Ammon's horn (tissue), 1 donor: ENCODE results near the gene CEP19.

Experiments used
- DNase-seq: peaks from one replicate; pipeline ENCODE4 v3.0.0-alpha.2; 2016; ENCODE audit warnings: low spot score

The CEP19 gene

DNA sequence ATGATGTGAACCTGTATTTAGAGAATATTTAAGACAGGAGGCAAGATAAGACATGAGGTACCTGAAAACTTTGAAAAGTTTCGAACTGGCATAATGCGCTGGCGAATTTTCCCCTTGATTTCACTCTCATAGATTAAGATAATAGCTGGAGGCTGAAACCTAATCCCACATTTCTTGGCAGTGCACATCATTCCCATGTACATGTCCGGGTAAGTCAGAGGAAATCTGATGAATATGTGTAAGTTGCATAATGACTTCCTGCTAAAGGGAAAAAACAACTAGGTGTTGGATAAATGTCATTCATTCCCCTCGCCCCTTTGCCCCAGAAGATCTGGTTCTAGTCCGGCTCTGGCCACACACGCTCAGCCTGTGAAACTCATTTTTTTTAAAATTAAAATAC is 3.6 kb downstream of the CEP19 start:
- DNase-seq = no peak

DNA sequence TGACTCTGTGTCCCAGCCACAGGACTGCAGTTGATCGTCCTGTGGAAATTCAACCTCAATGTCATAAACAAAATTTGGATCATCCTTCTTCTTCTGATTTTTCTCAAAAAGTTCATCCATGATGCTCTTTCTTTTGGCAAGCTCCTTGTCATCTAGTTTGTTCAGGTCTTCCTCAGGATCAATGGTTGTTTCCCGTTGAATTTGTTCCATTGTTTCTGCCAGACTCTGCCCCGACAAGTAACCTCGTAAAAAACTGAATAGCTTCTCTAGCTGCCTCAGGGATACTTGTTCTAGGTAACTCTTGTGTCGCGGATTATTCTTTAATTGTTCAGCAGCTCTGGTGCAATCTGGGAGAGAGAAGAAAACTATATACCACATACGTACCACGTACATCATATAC is 4.5 kb downstream of the CEP19 start:
- no peak for DNase-seq

DNA sequence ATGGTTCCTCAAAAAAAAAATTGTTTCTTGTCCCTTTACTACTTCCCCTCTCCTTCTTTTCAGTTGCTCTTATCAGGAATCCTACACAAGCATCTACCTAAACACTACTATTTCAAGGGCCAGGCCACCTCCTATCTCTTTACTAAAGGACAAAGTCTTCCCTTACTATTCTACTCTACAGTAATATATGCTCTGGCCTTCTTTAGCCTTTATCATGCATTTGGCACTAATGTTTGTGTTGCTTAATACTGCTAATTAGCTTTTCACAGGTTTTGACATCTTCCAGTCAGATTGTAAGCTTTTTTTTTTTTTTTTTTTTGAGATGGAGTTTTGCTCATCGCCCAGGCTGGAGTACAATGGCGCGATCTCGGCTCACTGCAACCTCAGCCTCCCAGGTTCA is 5.3 kb downstream of the CEP19 start:
- DNase-seq = no peak

DNA sequence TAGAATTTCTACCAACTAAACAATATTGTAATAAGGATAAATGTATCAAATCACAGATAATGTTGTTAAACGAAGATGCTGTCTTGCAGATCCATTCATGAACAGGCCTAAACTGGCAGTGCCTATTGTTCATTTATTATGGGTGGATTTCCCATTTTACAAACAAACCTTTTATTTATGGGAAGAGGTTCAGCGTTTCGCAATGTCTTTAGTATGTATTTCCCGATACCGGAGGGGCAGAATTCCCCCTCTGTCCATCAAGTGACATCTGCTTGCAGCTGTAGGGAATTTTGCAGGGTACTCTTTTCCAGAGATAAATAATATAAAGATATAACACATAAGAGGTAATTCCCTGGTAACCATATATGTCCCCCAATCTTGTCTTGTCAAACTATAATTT is 5.7 kb downstream of the CEP19 start:
- DNase-seq = no peak

DNA sequence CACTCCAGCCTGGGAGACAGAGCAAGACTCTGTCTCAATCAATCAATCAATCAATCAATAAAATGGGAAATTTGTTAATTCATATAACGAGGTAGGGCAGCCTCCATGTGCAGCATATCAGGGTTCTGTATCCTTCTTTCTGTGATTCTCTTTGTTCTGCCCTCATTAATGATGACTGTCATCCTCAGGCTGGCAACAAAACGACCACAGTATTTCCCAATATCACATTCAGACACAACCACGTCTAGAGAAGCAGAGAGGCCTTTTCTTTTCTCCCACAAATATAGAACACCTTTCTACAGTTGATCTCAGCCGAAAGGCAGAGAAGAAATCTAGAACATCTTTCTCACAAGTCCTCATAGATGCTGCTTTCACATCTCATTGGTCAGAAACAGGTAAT is 11.2 kb downstream of the CEP19 start:
- DNase-seq = no peak

DNA sequence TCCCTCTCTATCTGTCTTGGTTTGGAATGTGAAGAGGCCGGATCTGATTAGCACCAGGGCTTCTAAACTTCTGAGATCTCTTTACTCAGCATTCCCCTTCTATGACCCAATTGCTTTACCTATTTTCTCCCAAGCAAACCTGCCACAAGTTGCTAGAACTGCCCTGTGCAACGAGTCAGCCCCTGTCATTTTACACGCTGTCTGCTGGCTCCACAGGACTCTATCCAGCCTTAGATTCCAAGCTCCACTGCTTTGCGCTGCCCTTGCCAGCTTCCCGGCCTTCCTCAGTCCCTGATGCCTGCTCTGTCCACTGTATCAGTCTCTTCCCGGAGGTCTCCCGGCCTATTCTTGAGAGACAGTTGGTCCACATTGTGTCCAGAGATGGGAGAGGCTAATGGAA is 12.3 kb downstream of the CEP19 start:
- no peak for DNase-seq

DNA sequence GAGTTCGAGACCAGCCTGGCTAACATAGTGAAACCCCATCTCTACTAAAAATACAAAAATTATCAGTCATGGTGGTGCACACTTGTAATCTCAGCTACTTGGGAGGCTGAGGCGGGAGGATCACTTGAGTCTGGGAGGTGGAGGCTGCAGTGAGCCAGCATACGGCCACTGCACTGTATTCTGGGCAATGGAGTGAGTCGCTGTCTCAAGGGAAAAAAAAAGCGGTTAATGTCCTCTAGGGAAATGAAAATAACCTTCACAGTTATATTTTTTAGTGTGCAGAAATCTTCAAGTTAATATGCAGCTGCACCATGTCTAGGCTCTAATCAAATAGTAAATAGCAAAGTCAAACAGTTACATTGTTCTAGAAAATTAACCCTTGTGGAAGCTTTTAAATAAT is 14.8 kb downstream of the CEP19 start:
- DNase-seq = no peak

DNA sequence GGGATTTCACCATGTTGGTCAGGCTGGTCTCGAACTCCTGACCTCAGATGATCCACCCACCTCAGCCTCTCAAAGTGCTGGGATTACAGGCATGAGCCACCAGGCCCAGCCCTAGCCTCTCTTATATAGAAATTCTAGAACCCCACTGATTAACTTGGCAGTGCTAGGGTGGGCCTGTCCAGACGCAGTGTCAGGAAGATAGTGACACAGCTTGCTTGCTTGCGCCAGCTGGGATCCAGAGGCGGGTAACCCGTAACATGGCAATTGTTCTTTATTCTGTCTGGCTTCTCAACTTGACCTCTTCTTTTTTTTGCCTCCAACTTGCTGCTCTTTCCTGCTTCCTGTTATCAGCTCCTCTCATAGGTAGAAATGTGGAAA is 16.2 kb downstream of the CEP19 start:
- DNase-seq = no peak

DNA sequence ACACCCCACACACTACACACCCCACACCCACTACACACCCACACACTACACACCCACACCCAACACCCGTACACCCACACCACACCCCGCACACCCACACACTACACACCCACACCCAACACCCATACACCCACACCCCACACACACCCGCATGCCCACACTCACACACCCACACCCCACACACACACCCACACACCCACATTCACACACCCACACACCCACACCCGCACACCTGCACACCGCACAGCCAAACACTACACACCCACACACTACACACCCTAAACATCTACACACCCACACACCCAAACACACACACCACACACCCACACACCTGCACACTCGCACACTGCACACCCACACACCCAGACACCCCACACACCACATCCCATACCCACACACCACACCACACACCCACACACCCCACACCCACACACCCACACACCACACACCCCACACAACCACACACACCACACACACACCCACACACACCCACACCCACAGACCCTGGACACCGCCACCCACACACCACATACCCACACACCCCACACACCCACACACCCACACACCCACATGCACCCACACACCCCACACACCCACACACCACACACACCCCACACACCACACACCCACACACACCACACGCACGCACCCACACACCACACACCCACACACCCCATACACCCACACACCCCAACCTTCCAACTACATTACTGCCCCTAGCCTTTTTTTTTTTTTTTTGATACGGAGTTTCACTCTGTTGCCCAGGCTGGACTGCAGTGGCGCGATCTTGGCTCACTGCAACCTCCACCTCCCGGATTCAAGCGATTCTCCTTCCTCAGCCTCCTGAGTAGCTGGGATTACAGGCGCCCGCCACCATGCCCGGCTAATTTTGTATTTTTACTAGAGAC is 16.9 kb downstream of the CEP19 start:
- DNase-seq = no peak

DNA sequence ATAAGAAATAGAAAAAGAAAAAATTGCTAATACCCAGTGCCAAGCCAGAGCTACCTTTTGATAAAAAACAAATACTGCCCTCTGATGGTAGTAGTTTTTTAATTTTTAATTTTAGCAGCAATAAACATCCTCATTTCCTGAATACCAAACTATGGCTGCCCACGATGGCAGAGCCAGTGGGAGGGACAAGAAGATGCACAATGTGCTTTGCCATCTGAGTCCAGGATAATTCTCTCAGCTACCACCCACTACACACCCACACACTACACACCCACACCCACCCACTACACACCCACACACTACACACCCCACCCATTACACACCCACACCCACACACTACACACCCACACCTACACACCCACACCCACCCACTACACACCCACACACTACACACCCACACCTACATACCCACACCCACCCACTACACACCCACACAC is 17.8 kb downstream of the CEP19 start:
- no peak for DNase-seq

DNA sequence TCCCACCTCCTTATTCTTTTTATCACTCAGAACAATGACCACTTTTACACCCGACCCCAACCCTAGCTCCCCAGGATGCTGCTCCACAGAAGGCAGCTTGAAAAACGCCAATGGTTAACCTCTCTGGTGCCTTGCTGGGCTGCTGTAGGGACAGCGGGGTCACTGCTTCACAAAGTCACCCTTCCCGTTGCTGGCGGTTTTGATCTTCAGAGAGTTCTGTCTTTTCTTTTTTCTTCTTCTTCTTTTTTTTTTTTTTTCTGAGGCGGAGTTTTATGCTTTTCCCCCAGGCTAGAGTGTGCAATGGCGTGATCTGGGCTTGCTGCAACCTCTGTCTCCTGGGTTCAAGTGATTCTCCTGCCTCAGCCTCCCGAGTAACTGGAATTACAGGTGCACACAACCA is 20.7 kb downstream of the CEP19 start:
- no peak for DNase-seq

DNA sequence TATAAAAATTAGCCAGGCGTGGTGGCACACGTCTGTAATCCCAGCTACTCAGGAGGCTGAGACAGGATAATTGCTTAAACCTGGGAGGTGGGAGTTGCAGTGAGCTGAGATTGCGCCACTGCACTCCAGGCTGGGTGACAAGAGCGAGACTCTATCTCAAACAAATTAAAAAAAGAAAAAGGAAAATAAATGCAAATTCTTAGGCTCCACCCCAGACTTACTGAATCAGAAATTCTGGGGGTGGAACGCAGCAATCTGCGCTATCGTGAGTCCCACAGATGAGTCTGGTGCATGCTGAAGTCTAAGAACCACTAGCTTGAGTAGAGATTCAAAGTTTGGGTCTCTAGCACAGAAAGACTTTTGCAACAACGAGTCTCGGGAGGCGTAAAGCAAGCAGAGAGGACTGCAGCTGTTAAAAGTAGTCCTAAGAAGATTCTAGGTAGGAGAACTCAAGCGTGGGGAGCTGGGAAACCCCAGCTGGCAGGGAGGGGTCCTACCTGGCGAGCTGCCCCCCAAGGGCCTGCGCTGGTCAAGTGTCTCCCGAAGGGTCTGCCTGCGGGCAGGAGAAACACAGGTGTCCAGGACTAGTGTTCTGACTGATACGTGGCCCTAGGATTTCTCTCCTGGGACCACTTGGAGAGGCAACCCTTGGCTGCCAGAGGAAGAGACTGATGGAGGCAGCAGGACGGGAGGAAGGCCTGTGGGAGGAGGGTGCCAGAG is 21.9 kb downstream of the CEP19 start:
- peak; percentile 26 for DNase-seq

DNA sequence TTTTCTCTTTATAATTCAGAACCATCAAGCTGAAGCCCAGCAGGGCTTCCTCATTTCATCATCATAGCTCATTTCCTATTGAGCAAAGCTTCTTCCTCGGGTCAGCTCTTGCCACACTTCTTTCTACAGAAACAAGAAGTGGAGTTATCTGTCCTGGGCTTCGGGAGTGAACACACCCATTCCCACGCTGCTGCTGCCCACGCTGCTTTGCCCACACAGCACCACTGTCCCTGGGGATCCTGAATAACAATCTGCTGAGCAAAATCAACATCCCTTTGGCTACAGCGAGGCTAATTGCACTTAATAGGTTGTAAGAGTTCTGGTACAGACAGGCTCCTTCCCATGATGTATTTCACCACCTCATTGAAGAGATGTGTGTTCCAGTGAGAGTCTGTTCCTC is 23.7 kb downstream of the CEP19 start:
- peak; percentile 40 for DNase-seq

DNA sequence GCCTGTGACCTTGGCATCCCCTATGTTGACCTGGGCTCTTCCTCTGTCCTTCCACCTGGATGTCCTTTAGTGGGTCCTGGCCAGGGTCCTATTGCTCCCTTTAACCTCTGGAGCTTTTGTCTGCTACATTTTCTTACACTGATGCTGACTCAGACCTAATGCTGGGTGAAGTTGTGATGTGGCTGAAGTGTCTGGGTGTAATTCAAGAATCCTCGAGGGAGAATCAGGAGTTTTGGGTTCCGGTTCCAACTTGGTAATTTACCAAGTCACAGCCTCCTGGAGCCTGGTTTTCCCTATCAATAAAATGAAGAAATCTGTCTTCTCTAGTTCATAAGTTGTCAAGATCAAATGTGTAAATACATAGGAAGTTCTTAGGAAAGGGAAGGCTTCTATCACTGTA is 25.6 kb downstream of the CEP19 start:
- no peak for DNase-seq

DNA sequence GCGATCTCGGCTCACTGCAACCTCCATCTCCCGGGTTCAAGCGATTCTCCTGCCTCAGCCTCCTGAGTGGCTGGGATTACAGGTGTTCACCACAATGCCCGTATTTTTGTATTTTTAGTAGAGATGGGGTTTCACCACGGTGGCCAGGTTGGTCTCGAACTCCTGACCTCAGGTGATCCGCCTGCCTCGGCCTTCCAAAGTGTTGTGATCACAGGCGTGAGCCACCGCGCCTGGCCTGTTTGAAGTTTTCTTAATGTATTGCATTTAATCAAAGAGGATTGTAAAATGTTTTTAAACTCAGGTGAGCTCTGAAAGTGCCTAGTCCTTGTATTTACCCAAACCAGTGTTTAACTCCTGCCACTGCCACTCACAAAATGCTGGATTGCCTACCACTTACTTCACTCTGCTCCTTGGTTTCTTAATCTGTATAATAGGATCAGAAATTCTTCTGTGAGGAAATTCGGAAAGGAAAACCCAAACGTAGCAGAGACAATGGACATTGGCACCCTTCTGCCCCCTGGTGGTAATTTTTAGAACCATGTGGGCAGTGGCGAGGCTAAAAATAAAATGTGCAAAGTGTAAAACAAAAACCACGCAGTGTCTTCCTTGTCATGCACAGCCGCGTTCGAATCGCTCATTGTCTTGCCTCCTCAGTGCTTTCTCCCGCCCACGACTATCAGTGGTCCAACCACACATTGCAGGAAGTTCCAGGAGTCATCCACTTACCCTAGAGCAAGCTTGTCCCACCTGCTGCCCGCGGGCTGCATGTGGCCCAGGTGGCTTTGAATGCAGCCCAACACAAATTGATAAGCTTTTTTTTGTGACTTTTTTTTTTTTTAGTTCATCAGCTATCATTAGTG is 27.3 kb downstream of the CEP19 start:
- peak; percentile 70 for DNase-seq

DNA sequence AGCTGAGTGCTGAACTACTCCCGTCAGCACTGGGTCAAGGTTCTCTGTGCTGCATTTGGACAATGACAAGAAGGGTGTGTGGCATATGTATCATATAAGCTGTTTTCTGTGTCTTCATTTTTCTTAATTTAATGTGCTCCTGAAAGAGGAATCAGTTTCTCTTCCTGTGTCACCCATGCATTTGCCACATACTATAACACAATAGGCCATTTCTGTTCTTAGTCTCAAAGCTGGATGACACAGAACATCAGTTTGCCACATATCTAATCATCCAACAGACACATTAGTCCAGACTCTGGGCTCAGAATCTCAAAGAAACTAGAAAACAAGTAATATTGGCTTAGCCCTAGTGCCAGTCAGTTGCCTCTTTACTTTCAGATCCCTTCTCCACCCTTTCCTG is 34.1 kb downstream of the CEP19 start:
- no peak for DNase-seq

DNA sequence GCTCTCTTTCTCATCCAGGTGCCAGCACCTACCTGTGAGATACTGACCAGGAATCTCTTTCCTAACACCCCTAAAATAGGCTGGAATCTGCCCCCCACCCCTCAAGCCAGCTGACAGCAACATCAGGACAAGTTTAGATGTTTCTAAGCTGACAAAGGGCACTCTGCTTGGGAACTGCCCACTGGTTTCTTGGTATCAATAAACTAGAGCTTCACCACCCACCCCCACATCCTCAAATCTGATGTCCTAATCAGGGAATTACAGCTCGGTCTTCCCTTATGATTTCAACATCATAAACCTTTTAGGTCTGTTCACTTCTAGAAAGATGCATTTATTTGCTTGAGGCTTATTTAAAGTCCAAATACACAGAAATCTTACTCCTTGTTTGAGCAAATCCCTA is 34.7 kb downstream of the CEP19 start:
- no peak for DNase-seq

DNA sequence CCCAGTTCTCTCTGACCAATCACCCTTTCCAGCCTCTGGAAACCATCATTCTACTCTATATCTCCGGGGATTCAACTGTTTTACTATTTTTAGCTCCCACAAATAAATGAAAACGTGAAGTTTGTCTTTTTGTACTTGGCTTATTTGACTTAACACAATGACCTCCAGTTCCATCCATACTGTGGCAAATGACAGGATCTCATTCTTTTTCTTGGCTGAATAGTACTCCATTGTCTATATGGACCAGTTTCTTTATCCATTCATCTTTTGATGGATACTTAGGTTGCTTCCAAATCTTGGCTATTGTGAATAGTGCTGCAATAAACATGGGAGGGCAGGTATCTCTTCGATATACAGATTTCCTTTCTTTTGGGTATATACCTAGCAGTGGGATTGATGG is 38.4 kb downstream of the CEP19 start:
- DNase-seq = no peak

DNA sequence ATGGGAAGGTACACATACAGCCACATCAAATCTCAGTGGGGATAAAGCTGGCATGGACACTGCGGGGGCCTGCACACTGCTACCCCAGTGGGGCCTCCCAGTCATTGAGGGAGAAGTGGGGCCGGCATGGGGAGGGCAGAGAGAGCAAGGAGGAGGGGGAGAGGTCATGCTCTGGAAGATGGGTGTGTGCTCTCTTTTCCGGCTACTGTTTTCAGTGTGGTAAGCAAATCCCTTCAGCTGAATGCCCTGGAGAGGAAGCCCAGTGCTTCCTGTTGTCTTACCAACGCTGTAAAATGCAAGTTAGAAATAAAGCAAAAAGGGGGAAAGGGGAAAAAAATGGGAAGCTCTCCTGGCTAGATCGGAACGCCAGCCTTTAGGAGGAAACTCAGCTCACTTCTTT is 41.7 kb downstream of the CEP19 start:
- peak; percentile 11 for DNase-seq

DNA sequence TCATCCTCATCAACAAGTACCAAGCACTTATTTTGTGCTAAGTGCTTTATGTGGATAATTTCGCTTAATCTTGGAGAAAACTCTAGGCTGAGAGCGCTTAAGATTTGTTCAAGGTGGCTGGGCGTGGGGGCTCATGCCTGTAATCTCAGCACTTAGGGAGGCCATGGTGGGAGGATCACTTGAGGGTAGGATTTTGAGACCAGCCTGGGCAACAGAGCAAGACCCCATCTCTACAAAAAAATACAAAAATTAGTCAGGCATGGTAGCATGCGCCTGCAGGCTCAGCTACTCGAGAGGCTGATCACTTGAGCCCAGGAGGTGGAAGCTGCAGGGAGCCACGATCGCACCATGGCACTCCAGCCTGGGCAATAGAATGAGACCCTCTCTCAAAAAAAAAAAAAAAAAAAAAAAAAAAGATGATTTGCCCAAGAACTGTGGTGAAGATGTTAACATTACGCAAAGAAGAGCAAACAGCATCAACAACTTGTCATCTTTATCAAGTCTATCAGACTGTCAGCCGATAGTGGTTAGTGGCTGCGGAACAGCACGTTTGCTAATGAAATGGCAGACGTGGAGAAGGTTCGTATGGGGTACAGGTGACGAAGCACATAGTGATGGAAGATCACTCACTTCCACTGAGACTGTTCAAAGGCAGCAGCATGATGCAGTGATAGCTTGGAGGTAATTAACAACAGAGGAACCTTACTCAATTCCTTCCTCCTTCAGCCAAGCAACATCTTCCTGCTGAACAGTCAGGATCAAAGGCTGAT is 44.8 kb downstream of the CEP19 start:
- no peak for DNase-seq

DNA sequence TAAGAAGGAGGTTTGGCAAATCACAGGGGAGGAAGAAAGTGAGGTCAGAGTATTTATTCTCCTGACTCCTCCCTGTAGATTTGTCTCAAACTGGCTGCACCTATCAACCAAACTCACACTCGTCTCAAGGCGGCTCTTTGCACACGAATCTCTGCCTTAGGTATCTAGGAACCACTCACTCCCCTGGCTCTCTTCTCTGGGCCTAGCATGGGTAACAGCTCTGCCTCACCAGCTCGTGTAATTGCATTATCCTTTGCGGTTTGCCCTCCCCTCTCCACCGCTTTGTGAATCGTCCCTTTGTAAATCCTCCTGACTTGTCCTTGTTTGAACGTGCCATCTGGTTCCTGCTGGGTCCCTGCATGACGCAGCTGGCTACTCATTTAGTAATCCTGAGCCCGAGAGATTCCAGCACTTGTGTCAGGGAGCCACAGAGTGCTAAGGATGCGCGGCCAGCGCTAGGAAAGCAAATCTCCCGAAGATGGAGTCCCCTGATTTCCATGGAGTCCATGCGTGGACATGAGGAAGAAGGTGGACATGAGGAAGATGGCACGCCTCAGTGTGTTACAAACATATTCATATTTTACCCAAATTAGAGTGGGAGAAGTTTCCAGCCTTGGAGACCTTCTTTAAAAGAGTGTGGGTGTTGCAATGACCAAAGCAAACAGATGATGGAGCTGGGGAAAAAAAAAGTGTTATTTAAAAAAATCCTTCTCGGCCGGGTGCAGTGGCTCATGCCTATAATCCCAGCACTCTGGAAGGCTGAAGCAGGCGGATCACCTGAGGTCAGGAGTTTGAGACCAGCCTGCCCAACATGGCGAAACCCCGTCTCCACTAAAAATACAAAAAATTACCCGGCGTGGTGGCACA is 45.8 kb downstream of the CEP19 start:
- DNase-seq = peak; percentile 73
